PC-9 (cell line): ENCODE results near the gene CSNK1E. TPM values are rescaled to one million over a fixed set of nuclear protein-coding genes. Genes with fewer than 3 reads are reported as not detected.

Experiments used
- BruUV-seq: library from RNA; stranded (reverse); fragments of 400-500 nt; replicated peaks from 2 replicates; lab custom pipeline; 2021; lab: Mats Ljungman, UMichigan
- CTCF ChIA-PET: fragments of 300-600 bp; sonication (Branson Sonifier 250); formaldehyde crosslinking; loops from one replicate; lab custom pipeline; 2022; ENCODE audit warnings: antibody characterized with exemption; lab: Charles Lee
- POLR2A ChIA-PET: fragments of 300-600 bp; sonication (Branson Sonifier 250); formaldehyde crosslinking; loops from one replicate; lab custom pipeline; 2022; ENCODE audit warnings: antibody characterized with exemption; ENCODE audit not compliant: unreplicated experiment; lab: Charles Lee
- DNase-seq, 2 experiments: peaks; one replicate each; pipeline versions ENCODE4 v3.0.0 to v3.0.0-alpha.2; 2015 to 2022; ENCODE audit warnings: mixed read lengths in 1 of 2
- H2AFZ ChIP-seq: fragments of 200-600 bp; sonication (generic); 2 replicates; pipeline ENCODE4 v1.8.1; 2017; ENCODE audit warnings: antibody characterized with exemption
- H3F3A ChIP-seq: fragments of 200-600 bp; sonication (generic); 2 replicates; pipeline ENCODE4 v1.8.1; 2017; ENCODE audit warnings: antibody characterized with exemption, mild to moderate bottlenecking, low read depth; ENCODE audit not compliant: insufficient read depth
- H3K27ac ChIP-seq: fragments of 200-600 bp; sonication (generic); 2 replicates; pipeline ENCODE4 v1.6.1; 2016; ENCODE audit warnings: mixed run types
- H3K27me3 ChIP-seq: fragments of 200-600 bp; sonication (generic); 2 replicates; pipeline ENCODE4 v1.6.1; 2016; ENCODE audit warnings: low read depth, mixed run types; ENCODE audit not compliant: insufficient read depth
- H3K36me3 ChIP-seq: fragments of 200-600 bp; sonication (generic); 2 replicates; pipeline ENCODE4 v1.6.1; 2016; ENCODE audit warnings: low read depth, mixed run types
- H3K4me1 ChIP-seq: fragments of 200-600 bp; sonication (generic); replicated peaks from 2 replicates; pipeline ENCODE4 v1.6.1; 2016; ENCODE audit warnings: mixed run types; ENCODE audit not compliant: insufficient read depth
- H3K4me2 ChIP-seq: fragments of 200-600 bp; sonication (generic); 2 replicates; pipeline ENCODE4 v1.6.1; 2017; ENCODE audit warnings: mixed run types
- H3K4me3 ChIP-seq: fragments of 200-600 bp; sonication (generic); 2 replicates; pipeline ENCODE4 v1.6.1; 2016; ENCODE audit warnings: mixed run types
- H3K79me2 ChIP-seq: fragments of 200-600 bp; sonication (generic); 2 replicates; pipeline ENCODE4 v1.6.1; 2017; ENCODE audit warnings: low read depth, mixed run types
- H3K9me2 ChIP-seq: fragments of 200-600 bp; sonication (generic); 2 replicates; pipeline ENCODE4 v1.8.1; 2017; ENCODE audit warnings: mild to moderate bottlenecking; ENCODE audit not compliant: insufficient read depth
- H3K9me3 ChIP-seq: fragments of 200-600 bp; sonication (generic); 2 replicates; pipeline ENCODE4 v1.8.1; 2016; ENCODE audit warnings: low read depth; ENCODE audit not compliant: insufficient read depth
- H4K20me1 ChIP-seq: fragments of 200-600 bp; sonication (generic); 2 replicates; pipeline ENCODE4 v1.8.1; 2017; ENCODE audit not compliant: insufficient read depth
- CTCF ChIP-seq: fragments of 200-600 bp; sonication (generic); conservative IDR thresholded peaks from 2 replicates; pipeline ENCODE4 v1.6.1; 2017; ENCODE audit warnings: mixed run types, antibody characterized with exemption, mild to moderate bottlenecking, moderate library complexity
- EZH2 ChIP-seq: fragments of 200-600 bp; sonication (generic); IDR thresholded peaks from 2 replicates; pipeline ENCODE4 v1.8.0; 2017; ENCODE audit warnings: antibody characterized with exemption, low read depth
- intact Hi-C: fragments of 100-400 bp; cut with micrococcal nuclease; formaldehyde crosslinking; loops from one replicate; pipeline ENCODE4 v1.10.0; 2022; ENCODE audit not compliant: unreplicated experiment
- total RNA-seq: library from RNA; stranded (reverse); gene quantifications from 2 replicates; pipeline ENCODE4 v1.2.3, GENCODE V29; 2021

Gene CSNK1E
- total RNA-seq, 1 experiment from 2014 or later: 348 TPM

GRCh38 chr22:38262051-38262795 is 55.0 kb downstream of the CSNK1E start:
- CTCF ChIA-PET: interaction anchor here (0.6 to 1.2 kb wide), 4 partner anchors 8 to 412 kb away, joined by 3 to 5 read pairs (median 3); no protein-coding TSS in a partner anchor
- POLR2A ChIA-PET: no interaction called here
- H3K4me1 ChIP-seq: no peaks in the 10 kb centered on the region
- peaks cover 35% of the 10 kb centered on the region; the same call in 1 of the 2 replicates for H3F3A ChIP-seq
- DNase-seq: peak; percentile 46 to 54
- H3K79me2 ChIP-seq: peaks cover 100% of the 10 kb centered on the region
- no peak overlapping the region for H2AFZ ChIP-seq
- no peaks in the 10 kb centered on the region for H3K9me2 ChIP-seq
- peaks cover 93% of the 10 kb centered on the region for H4K20me1 ChIP-seq
- peaks cover 17% of the 10 kb centered on the region; the same call in 1 of the 2 replicates for H3K36me3 ChIP-seq
- no peaks in the 10 kb centered on the region for H3K9me3 ChIP-seq
- TF ChIP-seq EZH2 (no peak), CTCF (peak; percentile 81)
- H3K4me3 ChIP-seq: no peak overlapping the region
- H3K27me3 ChIP-seq: no peaks in the 10 kb centered on the region
- intact Hi-C loops: loop anchor here (2.0 kb wide), 1 partner anchor 91 kb away; no protein-coding TSS in a partner anchor
- no peak overlapping the region for H3K27ac ChIP-seq
- BruUV-seq: no TSS peak
- H3K4me2 ChIP-seq: no peak overlapping the region

GRCh38 chr22:38260761-38261681 is 56.2 kb downstream of the CSNK1E start:
- intact Hi-C loops: no loop called here
- H2AFZ ChIP-seq: no peak overlapping the region
- H3K4me3 ChIP-seq: no peak overlapping the region
- DNase-seq: no peak
- H3K36me3 ChIP-seq: peaks cover 11% of the 10 kb centered on the region; the same call in 1 of the 2 replicates
- H3K4me1 ChIP-seq: no peaks in the 10 kb centered on the region
- no peak for TF ChIP-seq CTCF
- peaks cover 31% of the 10 kb centered on the region; the same call in 1 of the 2 replicates for H3F3A ChIP-seq
- peaks cover 90% of the 10 kb centered on the region for H4K20me1 ChIP-seq
- no peak overlapping the region for H3K4me2 ChIP-seq
- H3K27me3 ChIP-seq: no peaks in the 10 kb centered on the region
- H3K9me3 ChIP-seq: no peaks in the 10 kb centered on the region
- CTCF ChIA-PET: interaction anchor here (1.0 to 1.2 kb wide), 3 partner anchors 32 to 209 kb away, joined by 3 to 4 read pairs (median 4); no protein-coding TSS in a partner anchor
- BruUV-seq: no TSS peak
- peaks cover 100% of the 10 kb centered on the region for H3K79me2 ChIP-seq
- no peaks in the 10 kb centered on the region for H3K9me2 ChIP-seq
- no peak overlapping the region for H3K27ac ChIP-seq
- POLR2A ChIA-PET: no interaction called here

GRCh38 chr22:38259370-38259769 is 57.9 kb downstream of the CSNK1E start:
- H3K36me3 ChIP-seq: 0 out of 2 replicates have a peak, but pooled peaks cover 7% of the 10 kb centered on the region
- H3F3A ChIP-seq: peaks cover 25% of the 10 kb centered on the region; the same call in 1 of the 2 replicates
- no peak overlapping the region for H2AFZ ChIP-seq
- H3K9me2 ChIP-seq: no peaks in the 10 kb centered on the region
- H4K20me1 ChIP-seq: peaks cover 84% of the 10 kb centered on the region
- peaks cover 100% of the 10 kb centered on the region for H3K79me2 ChIP-seq
- no peak overlapping the region for H3K4me2 ChIP-seq
- no peaks in the 10 kb centered on the region for H3K27me3 ChIP-seq
- H3K4me3 ChIP-seq: no peak overlapping the region
- CTCF ChIA-PET: interaction anchor here (0.6 kb wide), 2 partner anchors 46 to 183 kb away, joined by 7 to 10 read pairs; no protein-coding TSS in a partner anchor
- no peak for DNase-seq
- H3K4me1 ChIP-seq: no peaks in the 10 kb centered on the region
- no peak for TF ChIP-seq CTCF
- TF ChIP-seq EZH2: no peak
- H3K9me3 ChIP-seq: no peaks in the 10 kb centered on the region
- intact Hi-C loops: no loop called here
- no peak overlapping the region for H3K27ac ChIP-seq
- POLR2A ChIA-PET: no interaction called here
- no TSS peak for BruUV-seq
